GM12875 (cell line): ENCODE data around the gene MTMR12.

Source experiments
- H3K4me3 ChIP-seq: one replicate; pipeline ENCODE4 v1.5.1; 2011; ENCODE audit warnings: low read depth, low read length, control low read depth
- TF ChIP-seq, protein P1 (sequence below): IDR thresholded peaks from 2 replicates; pipeline ENCODE4 v1.5.1; 2011; ENCODE audit warnings: low read depth, mild to moderate bottlenecking, control low read depth, inconsistent platforms, low read length, moderate library complexity, borderline replicate concordance; ENCODE audit not compliant: insufficient read depth

MTMR12 gene

DNA sequence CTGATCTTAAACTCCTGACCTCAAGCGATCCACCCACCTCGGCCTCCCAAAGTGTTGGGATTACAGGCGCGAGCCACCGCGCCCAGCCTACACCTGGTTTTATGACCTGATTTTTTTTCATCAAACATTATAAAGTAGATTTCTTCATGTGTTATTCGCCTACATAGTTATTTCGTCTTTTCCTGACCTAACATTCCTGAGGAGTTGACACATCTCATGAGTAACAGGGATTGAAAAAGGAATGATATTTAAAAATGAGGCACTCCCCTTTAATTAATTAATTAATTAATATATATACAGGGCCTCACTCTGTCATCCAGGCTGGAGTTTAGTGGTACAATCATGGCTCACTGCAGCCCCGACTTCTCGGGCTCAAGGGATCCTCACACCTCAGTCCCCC, 20.2 kb upstream of the MTMR12 start:
- no peak overlapping the region for H3K4me3 ChIP-seq
- TF ChIP-seq, protein P1, sequence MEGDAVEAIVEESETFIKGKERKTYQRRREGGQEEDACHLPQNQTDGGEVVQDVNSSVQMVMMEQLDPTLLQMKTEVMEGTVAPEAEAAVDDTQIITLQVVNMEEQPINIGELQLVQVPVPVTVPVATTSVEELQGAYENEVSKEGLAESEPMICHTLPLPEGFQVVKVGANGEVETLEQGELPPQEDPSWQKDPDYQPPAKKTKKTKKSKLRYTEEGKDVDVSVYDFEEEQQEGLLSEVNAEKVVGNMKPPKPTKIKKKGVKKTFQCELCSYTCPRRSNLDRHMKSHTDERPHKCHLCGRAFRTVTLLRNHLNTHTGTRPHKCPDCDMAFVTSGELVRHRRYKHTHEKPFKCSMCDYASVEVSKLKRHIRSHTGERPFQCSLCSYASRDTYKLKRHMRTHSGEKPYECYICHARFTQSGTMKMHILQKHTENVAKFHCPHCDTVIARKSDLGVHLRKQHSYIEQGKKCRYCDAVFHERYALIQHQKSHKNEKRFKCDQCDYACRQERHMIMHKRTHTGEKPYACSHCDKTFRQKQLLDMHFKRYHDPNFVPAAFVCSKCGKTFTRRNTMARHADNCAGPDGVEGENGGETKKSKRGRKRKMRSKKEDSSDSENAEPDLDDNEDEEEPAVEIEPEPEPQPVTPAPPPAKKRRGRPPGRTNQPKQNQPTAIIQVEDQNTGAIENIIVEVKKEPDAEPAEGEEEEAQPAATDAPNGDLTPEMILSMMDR = no peak

DNA sequence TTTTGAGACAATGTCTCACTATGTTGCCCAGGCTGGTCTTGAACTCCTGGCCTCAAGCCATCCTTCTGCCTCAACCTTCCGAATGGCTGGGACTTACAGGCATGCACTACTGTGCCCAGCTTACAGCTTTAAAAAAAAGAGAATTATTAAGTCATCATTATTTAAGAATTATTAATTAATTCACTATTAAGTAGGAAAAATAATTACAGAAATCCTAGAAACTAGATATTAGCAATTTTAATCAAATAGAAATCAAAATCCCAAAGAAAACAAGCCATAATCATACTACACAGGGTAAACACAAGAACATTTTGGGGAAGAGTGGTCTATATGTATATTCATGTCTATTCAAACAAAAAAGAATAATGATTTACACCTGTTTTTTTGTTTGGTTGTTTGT, 19.6 kb upstream of the MTMR12 start:
- H3K4me3 ChIP-seq = no peak overlapping the region
- TF ChIP-seq, protein P1 = no peak

DNA sequence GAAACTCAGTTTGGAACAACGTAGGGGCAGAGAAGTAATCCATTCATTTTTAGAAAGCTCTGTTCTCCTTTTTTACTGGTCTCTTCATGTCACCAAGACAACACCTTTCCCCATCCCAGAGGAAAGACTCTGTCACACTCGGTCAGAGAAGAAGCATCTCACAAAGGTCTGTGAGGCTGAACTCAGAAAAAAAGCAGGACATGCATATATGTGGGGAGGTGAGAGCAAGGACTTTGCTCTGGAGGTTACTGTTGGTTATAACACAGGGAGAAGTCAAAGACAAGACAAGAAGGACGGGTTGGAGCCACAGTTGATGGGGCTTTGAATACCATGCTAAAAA, 19.2 kb upstream of the MTMR12 start:
- TF ChIP-seq, protein P1 = no peak
- H3K4me3 ChIP-seq = no peak overlapping the region

DNA sequence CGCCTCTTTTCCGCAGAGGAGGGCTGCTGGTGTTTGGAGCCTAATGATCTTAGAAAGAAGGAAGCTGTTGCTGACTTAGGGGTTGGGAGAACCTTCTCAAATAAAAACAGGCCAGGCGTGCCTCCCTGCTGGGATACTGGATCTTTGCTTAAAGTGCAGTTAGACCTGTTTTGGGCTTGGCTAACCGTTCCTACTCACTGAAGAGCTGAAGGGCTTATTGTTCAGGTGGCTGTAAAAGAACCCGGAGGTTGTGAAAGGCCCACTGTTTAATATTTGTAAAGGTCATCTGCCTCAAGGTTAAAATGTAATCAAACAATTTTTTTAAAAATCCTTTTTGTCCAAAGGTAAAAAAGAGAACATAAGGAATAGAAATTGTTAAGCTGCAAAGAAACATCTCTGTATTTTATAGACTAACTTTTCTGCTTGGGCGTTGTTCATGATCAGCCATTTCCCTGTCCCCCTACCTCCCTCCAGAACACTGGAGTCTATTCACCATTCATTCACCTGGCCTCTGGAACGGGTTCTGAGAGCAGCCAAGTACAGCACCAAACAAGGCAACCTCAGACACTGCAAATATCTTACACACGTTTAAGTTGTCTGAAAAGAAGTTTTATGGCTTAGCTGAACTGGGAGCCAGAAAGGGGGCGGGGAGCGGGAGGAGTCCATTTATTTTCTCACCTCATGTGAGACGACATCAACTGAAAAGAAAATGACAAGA, 18.6 kb upstream of the MTMR12 start:
- no peak overlapping the region for H3K4me3 ChIP-seq
- TF ChIP-seq, protein P1 = no peak

DNA sequence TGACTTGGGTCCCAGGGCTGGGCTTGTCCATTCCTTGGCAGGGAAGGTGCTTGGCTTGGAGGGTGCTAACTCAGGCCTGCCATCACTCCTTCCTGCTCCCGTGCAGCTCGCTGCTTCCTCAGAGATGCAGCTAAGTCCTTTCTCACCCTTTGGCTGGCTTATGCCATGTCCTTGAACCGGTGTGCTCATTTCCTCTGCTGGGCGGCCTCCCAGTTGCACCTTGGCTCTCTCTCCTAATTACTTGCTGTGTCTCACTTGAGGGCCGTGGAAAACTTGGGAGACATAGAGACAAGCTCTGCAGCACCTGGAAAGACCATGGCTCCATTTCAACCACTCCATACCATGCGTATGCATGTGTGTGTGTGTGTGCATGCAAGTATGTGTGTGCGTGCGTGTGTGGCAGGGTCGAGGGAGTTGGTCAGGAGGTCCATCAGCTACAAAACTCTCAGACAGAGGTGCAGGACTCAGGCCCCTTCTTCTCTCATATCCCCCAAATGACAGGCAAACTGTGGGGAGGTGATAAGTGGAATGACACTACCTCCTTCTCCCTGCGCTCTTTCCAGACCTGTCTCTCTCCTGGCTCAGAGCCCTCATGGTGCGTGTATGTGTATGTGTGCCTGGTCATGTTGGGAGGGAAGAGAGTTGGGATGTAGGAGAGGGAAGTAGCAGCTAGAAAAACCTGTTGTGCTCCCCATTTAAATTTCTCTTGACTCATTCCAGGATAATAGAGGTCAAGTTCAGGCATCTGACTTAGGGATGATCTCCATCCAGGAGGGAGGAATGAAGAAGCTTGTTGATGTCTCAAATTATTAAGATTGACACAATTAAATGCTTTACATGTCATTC, 17.6 kb upstream of the MTMR12 start:
- H3K4me3 ChIP-seq = no peak overlapping the region
- TF ChIP-seq, protein P1 = no peak

DNA sequence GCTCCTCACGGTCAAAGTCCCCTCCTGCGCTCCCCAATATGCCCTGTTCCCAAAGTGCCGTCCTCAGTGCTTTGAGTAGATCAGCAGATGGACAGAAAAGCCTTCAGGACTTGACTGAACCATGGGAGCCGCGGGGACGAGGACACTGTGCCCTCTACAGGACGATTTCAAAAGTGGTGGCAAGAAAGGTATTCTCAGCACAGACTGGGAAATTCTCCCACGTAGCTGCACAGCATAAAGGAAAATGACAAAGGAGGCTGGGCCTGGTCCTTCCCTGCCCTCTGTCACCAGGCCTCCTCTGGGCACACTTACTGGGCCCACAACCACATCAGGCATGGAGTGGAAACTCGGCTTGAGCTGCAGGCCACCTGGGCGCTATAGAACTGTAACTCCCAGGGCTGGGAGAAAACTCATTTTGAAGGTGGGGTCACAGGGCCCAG, 16.7 kb upstream of the MTMR12 start:
- TF ChIP-seq, protein P1 = peak; percentile 81
- H3K4me3 ChIP-seq = no peak overlapping the region
